Smooth muscle cell (in vitro differentiated cells): ENCODE measurements around the gene ENTPD8. TPM values are rescaled to one million over a fixed set of nuclear protein-coding genes. Genes with fewer than 3 reads are reported as not detected.

Experiments
- DNase-seq: peaks from one replicate; lab custom pipeline; 2025; ENCODE audit not compliant: unreplicated experiment; lab: John Stamatoyannopoulos, UW
- H2AFZ ChIP-seq: fragments of 200-600 bp; sonication (generic); 2 replicates; pipeline ENCODE4 v1.6.0; 2016; ENCODE audit warnings: antibody characterized with exemption, low read depth, mild to moderate bottlenecking
- H3F3A ChIP-seq: fragments of 200-600 bp; sonication (generic); 2 replicates; pipeline ENCODE4 v1.6.0; 2017; ENCODE audit warnings: antibody characterized with exemption, low read depth
- H3K27ac ChIP-seq: fragments of 200-600 bp; sonication (generic); 2 replicates; pipeline ENCODE4 v1.5.1; 2016; ENCODE audit warnings: low read depth, mild to moderate bottlenecking
- H3K27me3 ChIP-seq: fragments of 200-600 bp; sonication (generic); 2 replicates; pipeline ENCODE4 v1.6.1; 2016; ENCODE audit warnings: low read depth, mild to moderate bottlenecking
- H3K36me3 ChIP-seq: fragments of 200-600 bp; sonication (generic); 2 replicates; pipeline ENCODE4 v1.5.1; 2016; ENCODE audit warnings: low read depth
- H3K4me1 ChIP-seq: fragments of 200-600 bp; sonication (generic); 2 replicates; pipeline ENCODE4 v1.5.1; 2016; ENCODE audit warnings: low read depth
- H3K4me2 ChIP-seq: fragments of 200-600 bp; sonication (generic); 2 replicates; pipeline ENCODE4 v1.6.0; 2016; ENCODE audit warnings: mild to moderate bottlenecking
- H3K4me3 ChIP-seq: fragments of 200-600 bp; sonication (generic); 2 replicates; pipeline ENCODE4 v1.5.1; 2016; ENCODE audit warnings: mild to moderate bottlenecking
- H3K79me2 ChIP-seq: fragments of 200-600 bp; sonication (generic); 2 replicates; pipeline ENCODE4 v1.6.0; 2016; ENCODE audit warnings: low read depth, mild to moderate bottlenecking
- H3K9ac ChIP-seq: fragments of 200-600 bp; sonication (generic); 2 replicates; pipeline ENCODE4 v1.6.0; 2016; ENCODE audit warnings: low read depth
- H3K9me3 ChIP-seq: fragments of 200-600 bp; sonication (generic); replicated peaks from 2 replicates; pipeline ENCODE4 v1.5.1; 2016; ENCODE audit warnings: low read depth
- H4K20me1 ChIP-seq: fragments of 200-600 bp; sonication (generic); 2 replicates; pipeline ENCODE4 v1.6.0; 2016; ENCODE audit warnings: low read depth
- CTCF ChIP-seq: fragments of 200-600 bp; sonication (generic); IDR thresholded peaks from 2 replicates; pipeline ENCODE4 v1.5.1; 2017; ENCODE audit warnings: borderline replicate concordance, mild to moderate bottlenecking, antibody characterized with exemption; ENCODE audit not compliant: insufficient read depth, poor library complexity, severe bottlenecking
- WGBS: methylation state at CpG from one replicate; pipeline ENCODE4 v1.1.7; 2016; ENCODE audit warnings: low lambda C conversion rate; 5-methylcytosine and 5-hydroxymethylcytosine counted together
- polyA plus RNA-seq: library from polyadenylated mRNA; unstranded; fragments of >200 nt; fragmentation: Nextera tagmentation; extraction: Ambion mirVana; gene quantifications from 2 replicates; pipeline ENCODE4 v1.2.1, GENCODE V29; 2016
- total RNA-seq: library from RNA; depleted of rRNA; stranded (reverse); fragments of >200 nt; gene quantifications from 2 replicates; pipeline ENCODE4 v1.2.3, GENCODE V29; 2014

ENTPD8 gene
- total and polyA plus RNA-seq, 2 experiments from 2014 or later: not detected

GRCh38 chr9:137488327-137488653 is 47.1 kb upstream of the ENTPD8 start:
- WGBS: 99% methylated on average over 5 of the region's 6 CpGs
- no peaks in the 10 kb centered on the region for H3K79me2 ChIP-seq
- H3K9me3 ChIP-seq: no peaks in the 10 kb centered on the region
- H3K4me3 ChIP-seq: no peak overlapping the region
- no peak overlapping the region for H3K27ac ChIP-seq
- H4K20me1 ChIP-seq: no peaks in the 10 kb centered on the region
- H3K36me3 ChIP-seq: no peaks in the 10 kb centered on the region
- no peaks in the 10 kb centered on the region for H3F3A ChIP-seq
- H3K9ac ChIP-seq: no peak overlapping the region
- no peak overlapping the region for H2AFZ ChIP-seq
- DNase-seq: no peak
- TF ChIP-seq CTCF: no peak
- H3K4me2 ChIP-seq: no peak overlapping the region
- no peaks in the 10 kb centered on the region for H3K27me3 ChIP-seq
- no peaks in the 10 kb centered on the region for H3K4me1 ChIP-seq

GRCh38 chr9:137487454-137488326 is 46.5 kb upstream of the ENTPD8 start:
- H3K27ac ChIP-seq: no peak overlapping the region
- 94% methylated on average over 41 of the region's 41 CpGs for WGBS
- H2AFZ ChIP-seq: no peak overlapping the region
- H3K4me1 ChIP-seq: no peaks in the 10 kb centered on the region
- no peak overlapping the region for H3K9ac ChIP-seq
- TF ChIP-seq CTCF: no peak
- no peak overlapping the region for H3K4me2 ChIP-seq
- H3K9me3 ChIP-seq: no peaks in the 10 kb centered on the region
- no peaks in the 10 kb centered on the region for H3K27me3 ChIP-seq
- H4K20me1 ChIP-seq: no peaks in the 10 kb centered on the region
- no peaks in the 10 kb centered on the region for H3K79me2 ChIP-seq
- H3K4me3 ChIP-seq: no peak overlapping the region
- DNase-seq: no peak
- no peaks in the 10 kb centered on the region for H3F3A ChIP-seq
- no peaks in the 10 kb centered on the region for H3K36me3 ChIP-seq

GRCh38 chr9:137486545-137487453 is 45.6 kb upstream of the ENTPD8 start:
- no peak for TF ChIP-seq CTCF
- 92% methylated on average over 30 of the region's 35 CpGs for WGBS
- DNase-seq: no peak
- Histone ChIP-seq H3K36me3 (no peaks in the 10 kb centered on the region), H3K79me2 (no peaks in the 10 kb centered on the region), H3K4me2 (no peak overlapping the region), H4K20me1 (no peaks in the 10 kb centered on the region), H3K4me1 (no peaks in the 10 kb centered on the region), H3K9me3 (no peaks in the 10 kb centered on the region), H3K27me3 (no peaks in the 10 kb centered on the region), H3K27ac (no peak overlapping the region), H3F3A (no peaks in the 10 kb centered on the region), H3K9ac (no peak overlapping the region), H3K4me3 (no peak overlapping the region), H2AFZ (no peak overlapping the region)
